Sigmoid colon (tissue), 4 donors: ENCODE measurements around the gene GPD2.

ENCODE experiments used
- CTCF ChIP-seq, 4 experiments: fragments of 450-650 bp in 3 of 4; fragments of 200-600 bp in 1 of 4; IDR thresholded peaks; one replicate each; pipeline ENCODE4 v1.5.1; 2016 to 2019; ENCODE audit warnings: antibody characterized with exemption in 4 of 4, mild to moderate bottlenecking in 3 of 4, moderate library complexity in 2 of 4
- EP300 ChIP-seq, 4 donors: sonication (generic); formaldehyde crosslinking; IDR thresholded peaks; one replicate each; pipeline ENCODE4 v1.6.1; 2017; ENCODE audit warnings: antibody characterized with exemption in 4 of 4
- POLR2A ChIP-seq, 2 donors: fragments of 450-650 bp; IDR thresholded peaks; one replicate each; pipeline ENCODE4 v1.6.1; 2016; ENCODE audit warnings: antibody characterized with exemption in 2 of 2, mild to moderate bottlenecking in 2 of 2, moderate library complexity in 2 of 2

- TF ChIP-seq EP300 (IDR thresholded peaks at IDR 0.05) (no peak), CTCF (IDR thresholded peaks at IDR 0.05) (no peak), POLR2A (IDR thresholded peaks at IDR 0.05) (no peak)
Observed at GRCh38 chr2:156489750-156490465, 53.7 kb downstream of the GPD2 start.
